HepG2 (cell line): Measurements from ENCODE around the gene OSR1. TPM values are rescaled to one million over a fixed set of nuclear protein-coding genes. Genes with fewer than 3 reads are reported as not detected.

Experiments used
- ADNP ChIP-seq: sonication (generic); formaldehyde crosslinking; IDR thresholded peaks from 2 replicates; pipeline ENCODE4 v1.4.0; 2020; ENCODE audit warnings: missing genetic modification reagents
- HOXA5 ChIP-seq: sonication (generic); formaldehyde crosslinking; IDR thresholded peaks from 2 replicates; pipeline ENCODE4 v1.4.0; 2020; ENCODE audit warnings: missing genetic modification reagents
- MAFK ChIP-seq, 2 experiments: IDR thresholded peaks in 1 of 2; conservative IDR thresholded peaks in 1 of 2; 2 replicates each; pipeline ENCODE4 v1.6.1; 2011; ENCODE audit warnings: improper control_type of control experiment in 2 of 2, low read length in 2 of 2
- NFYC ChIP-seq: IDR thresholded peaks from 2 replicates; pipeline ENCODE4 v1.6.1; 2016; ENCODE audit warnings: missing genetic modification reagents, missing compliant biosample characterization
- PHF8 ChIP-seq: sonication (generic); formaldehyde crosslinking; IDR thresholded peaks from 2 replicates; pipeline ENCODE4 v1.5.0; 2020; ENCODE audit warnings: missing genetic modification reagents
- RBFOX2 ChIP-seq: fragments of 200-400 bp; formaldehyde crosslinking; IDR thresholded peaks from 2 replicates; pipeline ENCODE4 v1.6.1; 2017; ENCODE audit warnings: low read depth, mild to moderate bottlenecking, low read length
- SALL1 ChIP-seq: sonication (generic); formaldehyde crosslinking; IDR thresholded peaks from 2 replicates; pipeline ENCODE4 v1.8.0; 2022; ENCODE audit warnings: mild to moderate bottlenecking, missing genetic modification reagents
- SCMH1 ChIP-seq: sonication (generic); formaldehyde crosslinking; IDR thresholded peaks from 2 replicates; pipeline ENCODE4 v1.9.0; 2021; ENCODE audit warnings: missing genetic modification reagents, mild to moderate bottlenecking, borderline replicate concordance
- STAG1 ChIP-seq: sonication (generic); formaldehyde crosslinking; IDR thresholded peaks from 2 replicates; pipeline ENCODE4 v1.4.0; 2020; ENCODE audit warnings: missing genetic modification reagents
- ZNF264 ChIP-seq: sonication (generic); formaldehyde crosslinking; IDR thresholded peaks from 2 replicates; pipeline ENCODE4 v1.4.0; 2020; ENCODE audit warnings: missing genetic modification reagents
- ZNF441 ChIP-seq: sonication (generic); formaldehyde crosslinking; IDR thresholded peaks from 2 replicates; pipeline ENCODE4 v1.7.0; 2021; ENCODE audit warnings: missing genetic modification reagents, borderline replicate concordance
- ZNF446 ChIP-seq: sonication (generic); formaldehyde crosslinking; IDR thresholded peaks from 2 replicates; pipeline ENCODE4 v1.5.0; 2020; ENCODE audit warnings: mild to moderate bottlenecking, missing genetic modification reagents
- ZNF570 ChIP-seq: sonication (generic); formaldehyde crosslinking; IDR thresholded peaks from 2 replicates; pipeline ENCODE4 v1.4.0; 2020; ENCODE audit warnings: mild to moderate bottlenecking, missing genetic modification reagents, borderline replicate concordance
- ZNF839 ChIP-seq: sonication (generic); formaldehyde crosslinking; IDR thresholded peaks from 2 replicates; pipeline ENCODE4 v1.4.0; 2020; ENCODE audit warnings: missing genetic modification reagents, mild to moderate bottlenecking, borderline replicate concordance
- ZSCAN29 ChIP-seq: sonication (generic); formaldehyde crosslinking; conservative IDR thresholded peaks from 2 replicates; pipeline ENCODE4 v1.4.0; 2020; ENCODE audit warnings: mild to moderate bottlenecking, missing genetic modification reagents
- polyA plus RNA-seq, 8 experiments: library from polyadenylated mRNA; depleted of rRNA in 3 of 8; stranded (reverse) in 7 of 8; unstranded in 1 of 8; fragments of >200 nt; fragmentation: Illumina TruSeq in 4 of 8; extraction: Trizol in 4 of 8; gene quantifications; 2 replicates each; pipeline versions ENCODE4 v1.2.1 to v1.2.3, GENCODE V29; 2011 to 2016; ENCODE audit warnings: low read depth in 4 of 8, missing spikeins in 1 of 8, mixed read lengths in 1 of 8; ENCODE audit not compliant: insufficient read depth in 1 of 8
- total RNA-seq, 5 experiments: library from RNA; depleted of rRNA; stranded (reverse); fragments of >200 nt; fragmentation: Illumina TruSeq; extraction: Trizol; gene quantifications; 2 replicates each; pipeline ENCODE4 v1.2.3, GENCODE V29; 2016; ENCODE audit warnings: low read depth in 1 of 5
- TF ChIP-seq, protein P1 (sequence below): sonication (generic); formaldehyde crosslinking; IDR thresholded peaks from 2 replicates; pipeline ENCODE4 v1.4.0; 2020; ENCODE audit warnings: missing genetic modification reagents
- TF ChIP-seq, protein P2 (sequence below): sonication (generic); formaldehyde crosslinking; IDR thresholded peaks from 2 replicates; pipeline ENCODE4 v1.8.1; 2023; ENCODE audit warnings: mild to moderate bottlenecking, moderate library complexity, missing genetic modification reagents
- TF ChIP-seq, protein P3 (sequence below): sonication (generic); formaldehyde crosslinking; IDR thresholded peaks from 2 replicates; pipeline ENCODE4 v1.4.0; 2020; ENCODE audit warnings: missing genetic modification reagents
- TF ChIP-seq, protein P4 (sequence below): conservative IDR thresholded peaks from 2 replicates; pipeline ENCODE4 v1.6.1; 2018; ENCODE audit warnings: missing genetic modification reagents

OSR1 gene
- total and polyA plus RNA-seq, 2 of the 13 experiments (the other 11 are each of a cell fraction or from before 2014, with no cell fraction given) = 0.63 to 1.1 TPM

DNA sequence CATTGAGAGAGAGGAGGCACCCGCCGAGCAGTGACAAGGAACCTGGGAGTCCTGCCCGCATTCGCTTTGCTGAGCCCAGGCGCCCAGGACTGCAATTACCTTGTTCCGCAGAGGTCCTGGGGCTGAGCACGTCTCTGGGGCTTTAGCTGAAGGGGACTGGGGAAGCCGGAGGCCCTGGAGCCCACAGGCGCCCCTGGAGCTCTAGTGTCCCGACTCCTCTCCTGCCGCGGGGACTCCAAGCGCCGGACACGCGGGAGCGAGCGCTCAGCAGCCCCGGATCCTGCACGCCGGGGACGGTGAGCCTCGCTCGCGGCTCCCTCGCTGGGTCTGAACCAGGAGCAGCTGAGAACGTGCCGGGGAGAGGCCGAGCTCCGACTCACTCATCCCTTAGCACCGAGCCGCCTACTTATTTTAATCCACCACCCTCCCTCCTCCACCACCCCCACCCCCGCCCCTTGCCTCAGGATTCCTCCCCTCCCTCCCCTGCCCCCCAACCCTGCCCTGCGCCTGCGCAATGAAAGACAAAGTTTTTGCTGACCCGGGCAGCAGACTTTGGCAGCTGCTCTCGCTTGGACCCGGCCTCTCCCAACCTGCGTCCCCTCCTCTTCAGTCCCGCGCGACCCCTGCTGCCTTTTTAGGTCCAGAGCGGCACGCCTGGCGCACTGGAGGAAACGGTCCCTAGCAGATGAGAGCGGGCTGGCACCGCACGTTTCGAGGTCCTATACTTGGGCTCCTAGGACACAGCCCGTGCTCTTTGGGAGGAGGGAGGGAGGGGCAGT, at the start of gene OSR1 (continued):
- TF ChIP-seq, protein P1, sequence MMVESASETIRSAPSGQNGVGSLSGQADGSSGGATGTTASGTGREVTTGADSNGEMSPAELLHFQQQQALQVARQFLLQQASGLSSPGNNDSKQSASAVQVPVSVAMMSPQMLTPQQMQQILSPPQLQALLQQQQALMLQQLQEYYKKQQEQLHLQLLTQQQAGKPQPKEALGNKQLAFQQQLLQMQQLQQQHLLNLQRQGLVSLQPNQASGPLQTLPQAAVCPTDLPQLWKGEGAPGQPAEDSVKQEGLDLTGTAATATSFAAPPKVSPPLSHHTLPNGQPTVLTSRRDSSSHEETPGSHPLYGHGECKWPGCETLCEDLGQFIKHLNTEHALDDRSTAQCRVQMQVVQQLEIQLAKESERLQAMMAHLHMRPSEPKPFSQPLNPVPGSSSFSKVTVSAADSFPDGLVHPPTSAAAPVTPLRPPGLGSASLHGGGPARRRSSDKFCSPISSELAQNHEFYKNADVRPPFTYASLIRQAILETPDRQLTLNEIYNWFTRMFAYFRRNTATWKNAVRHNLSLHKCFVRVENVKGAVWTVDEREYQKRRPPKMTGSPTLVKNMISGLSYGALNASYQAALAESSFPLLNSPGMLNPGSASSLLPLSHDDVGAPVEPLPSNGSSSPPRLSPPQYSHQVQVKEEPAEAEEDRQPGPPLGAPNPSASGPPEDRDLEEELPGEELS = peak; percentile 35; the same call in 1 of the 2 replicates
- no peak for TF ChIP-seq ZNF441 (CRISPR knock-in tag)
- TF ChIP-seq ZNF839 (CRISPR knock-in tag) = no peak
- peak in 1 of 2 experiments; percentile 21; a peak in 1 of 4 replicates for TF ChIP-seq MAFK (conservative IDR thresholded peaks at IDR 0.05 in 1 of 2, IDR thresholded peaks at IDR 0.05 in 1 of 2; ENCODE audit: low read length in 2 of 2)
- 0 out of 2 replicates have a peak, but pooled peaks have one; percentile 42 for TF ChIP-seq ZNF446 (CRISPR knock-in tag)
- peak; percentile 65; the same call in 1 of the 2 replicates for TF ChIP-seq HOXA5 (CRISPR knock-in tag)
- TF ChIP-seq ZNF264 (CRISPR knock-in tag) = no peak
- TF ChIP-seq ADNP = no peak
- peak; percentile 41; the same call in 1 of the 2 replicates for TF ChIP-seq RBFOX2
- peak; percentile 68 for TF ChIP-seq ZSCAN29 (CRISPR knock-in tag)
- no peak for TF ChIP-seq ZNF570 (CRISPR knock-in tag)
- TF ChIP-seq STAG1 (CRISPR knock-in tag) = peak; percentile 36; the same call in 1 of the 2 replicates
- TF ChIP-seq, protein P2, sequence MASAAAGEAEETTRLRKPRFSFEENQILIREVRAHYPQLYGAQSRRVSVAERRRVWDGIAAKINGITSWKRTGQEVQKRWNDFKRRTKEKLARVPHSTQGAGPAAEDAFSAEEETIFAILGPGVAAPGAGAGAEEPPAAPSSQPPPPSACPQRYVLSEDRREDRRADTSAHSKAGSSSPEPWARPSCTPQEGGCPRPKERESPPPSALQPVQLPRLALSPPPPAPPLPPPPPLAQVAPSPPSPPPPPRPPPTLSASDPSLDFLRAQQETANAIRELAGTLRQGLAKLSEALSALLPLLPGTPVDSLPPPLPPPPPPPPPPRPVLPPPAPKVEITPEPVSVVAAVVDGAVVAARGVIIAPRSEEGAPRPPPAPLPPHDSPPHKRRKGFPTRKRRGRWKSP (CRISPR knock-in tag) = peak; percentile 25; the same call in 1 of the 2 replicates
- 0 out of 2 replicates have a peak, but pooled peaks have one; percentile 15 for TF ChIP-seq PHF8 (CRISPR knock-in tag)
- TF ChIP-seq, protein P3, sequence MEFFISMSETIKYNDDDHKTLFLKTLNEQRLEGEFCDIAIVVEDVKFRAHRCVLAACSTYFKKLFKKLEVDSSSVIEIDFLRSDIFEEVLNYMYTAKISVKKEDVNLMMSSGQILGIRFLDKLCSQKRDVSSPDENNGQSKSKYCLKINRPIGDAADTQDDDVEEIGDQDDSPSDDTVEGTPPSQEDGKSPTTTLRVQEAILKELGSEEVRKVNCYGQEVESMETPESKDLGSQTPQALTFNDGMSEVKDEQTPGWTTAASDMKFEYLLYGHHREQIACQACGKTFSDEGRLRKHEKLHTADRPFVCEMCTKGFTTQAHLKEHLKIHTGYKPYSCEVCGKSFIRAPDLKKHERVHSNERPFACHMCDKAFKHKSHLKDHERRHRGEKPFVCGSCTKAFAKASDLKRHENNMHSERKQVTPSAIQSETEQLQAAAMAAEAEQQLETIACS (CRISPR knock-in tag) = peak; percentile 54; the same call in 1 of the 2 replicates
- no peak for TF ChIP-seq SCMH1 (CRISPR knock-in tag)
- TF ChIP-seq NFYC (CRISPR knock-in tag) = no peak
- TF ChIP-seq, protein P4, sequence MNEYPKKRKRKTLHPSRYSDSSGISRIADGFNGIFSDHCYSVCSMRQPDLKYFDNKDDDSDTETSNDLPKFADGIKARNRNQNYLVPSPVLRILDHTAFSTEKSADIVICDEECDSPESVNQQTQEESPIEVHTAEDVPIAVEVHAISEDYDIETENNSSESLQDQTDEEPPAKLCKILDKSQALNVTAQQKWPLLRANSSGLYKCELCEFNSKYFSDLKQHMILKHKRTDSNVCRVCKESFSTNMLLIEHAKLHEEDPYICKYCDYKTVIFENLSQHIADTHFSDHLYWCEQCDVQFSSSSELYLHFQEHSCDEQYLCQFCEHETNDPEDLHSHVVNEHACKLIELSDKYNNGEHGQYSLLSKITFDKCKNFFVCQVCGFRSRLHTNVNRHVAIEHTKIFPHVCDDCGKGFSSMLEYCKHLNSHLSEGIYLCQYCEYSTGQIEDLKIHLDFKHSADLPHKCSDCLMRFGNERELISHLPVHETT (CRISPR knock-in tag) = no peak
- TF ChIP-seq SALL1 (CRISPR knock-in tag) = 0 out of 2 replicates have a peak, but pooled peaks have one; percentile 30
